ENCODE data around the gene MTX1. TPM values are rescaled to one million over a fixed set of nuclear protein-coding genes. Genes with fewer than 3 reads are reported as not detected.
A peak's percentile ranks its signal among the peaks of the same experiment; 100 is the strongest.

MTX1 gene
- polyA plus RNA-seq, 1 of the 3 experiments (the other 2 are of a cell fraction), result 79.1 TPM

DNA sequence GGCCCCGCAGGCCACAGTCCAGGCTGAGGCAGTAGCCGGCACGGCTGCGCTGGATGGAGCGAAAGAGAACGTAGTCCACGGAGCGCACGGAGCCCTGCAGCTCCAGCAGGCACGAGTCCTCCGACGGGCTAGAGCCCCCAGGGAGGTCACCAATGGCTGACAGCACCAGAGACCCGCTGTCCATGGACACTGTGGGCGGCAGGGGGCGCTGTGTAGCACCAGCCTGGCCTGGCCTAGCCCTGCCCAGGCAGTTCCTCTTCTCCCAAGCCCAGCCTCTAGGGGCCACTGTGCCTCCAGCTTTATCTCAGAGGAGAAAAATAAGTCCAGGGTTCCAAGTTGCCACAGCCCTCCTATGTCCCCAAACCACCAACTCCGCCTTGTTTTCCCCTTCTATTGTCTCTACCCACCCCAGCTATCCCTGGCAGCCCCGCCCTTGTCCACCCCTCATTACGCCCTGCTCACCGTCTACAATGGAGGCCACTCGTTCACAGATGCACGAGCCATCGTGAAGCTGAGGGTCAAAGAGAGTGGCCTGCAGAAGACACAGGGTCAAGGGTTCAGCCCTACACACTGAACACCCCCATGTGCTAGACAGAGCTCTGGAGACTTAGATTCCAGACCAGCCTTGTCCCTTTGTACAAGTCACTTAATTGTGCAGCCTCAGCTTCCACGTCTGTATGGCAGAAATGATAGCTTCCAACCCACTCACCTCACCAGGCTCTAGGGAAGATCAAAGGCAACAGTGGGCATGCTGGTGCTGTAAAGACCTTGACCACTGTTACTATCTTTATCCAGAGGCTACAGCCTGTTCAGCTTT is 42.3 kb downstream of the MTX1 start:
- peaks cover 18% of the 10 kb centered on the region for H3F3A ChIP-seq (replicated peaks; ENCODE audit: insufficient read depth)
- H3K27ac ChIP-seq (ENCODE audit: low read depth in 2 of 2, low read length in 1 of 2), result peak overlapping the region; percentile 7 to 41; a peak in 2 of 4 replicates
- ChIA-PET CTCF (interaction anchor here (0.6 to 13.3 kb wide), 63 partner anchors 10 to 869 kb away, joined by 3 to 184 read pairs (median 5); partner anchors contain the start of genes CLK2, FDPS, HCN3 and KRTCAP2), POLR2A (interaction anchor here (1.6 to 2.9 kb wide), 3 partner anchors 11 to 57 kb away, joined by 4 to 11 read pairs (median 5); partner anchors contain the start of genes FDPS and SCAMP3)
- no peak overlapping the region for H3K4me2 ChIP-seq
- peaks cover 9 to 26% of the 10 kb centered on the region in 2 experiments for H3K36me3 ChIP-seq (replicated peaks in 1 of 2; ENCODE audit: control insufficient read depth in 1 of 2, insufficient read depth in 2 of 2, low read length in 1 of 2)
- H3K4me3 ChIP-seq (ENCODE audit: low read depth in 2 of 2, low read length in 1 of 2), result peak overlapping the region in 1 of 2 experiments; percentile 52; a peak in 1 of 4 replicates
- 48% methylated on average over 12 of the region's 23 CpGs for WGBS (ENCODE audit: low lambda C conversion rate)
- DNase-seq, result peak; percentile 98
- H4K20me1 ChIP-seq (ENCODE audit: insufficient read depth), result no peaks in the 10 kb centered on the region
- H3K9ac ChIP-seq, result no peak overlapping the region
- H3K27me3 ChIP-seq (ENCODE audit: insufficient read depth), result no peaks in the 10 kb centered on the region
- H3K4me1 ChIP-seq (ENCODE audit: control insufficient read depth in 1 of 2, insufficient read depth in 2 of 2, low read depth in 1 of 2, low read length in 1 of 2), result peaks cover 0 to 17% of the 10 kb centered on the region in 2 experiments; a peak in 1 of 4 replicates
- H3K9me2 ChIP-seq, result no peaks in the 10 kb centered on the region
- no peak overlapping the region for H2AFZ ChIP-seq (ENCODE audit: low read depth)
- no peak for TF ChIP-seq RXRA (IDR thresholded peaks at IDR 0.05; ENCODE audit: borderline replicate concordance, low read depth)
- peak; percentile 72 for TF ChIP-seq MXI1 (IDR thresholded peaks at IDR 0.05; ENCODE audit: low read depth, low read length)
- peak; percentile 46 for TF ChIP-seq CHD2 (IDR thresholded peaks at IDR 0.05; ENCODE audit: low read length, partially characterized antibody)
- TF ChIP-seq USF1 (IDR thresholded peaks at IDR 0.05; ENCODE audit: borderline replicate concordance, low read depth), result no peak
- TF ChIP-seq YY1 (IDR thresholded peaks at IDR 0.05; ENCODE audit: low read depth), result peak; percentile 64; the same call in 1 of the 2 replicates
- peak; percentile 21; the same call in 1 of the 2 replicates for TF ChIP-seq TAF1 (IDR thresholded peaks at IDR 0.05; ENCODE audit: borderline replicate concordance, low read depth, low read length)
- no peak for TF ChIP-seq ELF1 (IDR thresholded peaks at IDR 0.05)
- TF ChIP-seq USF2 (IDR thresholded peaks at IDR 0.05; ENCODE audit: borderline replicate concordance, low read depth, low read length), result no peak
- peak; percentile 85 for TF ChIP-seq SMC3 (IDR thresholded peaks at IDR 0.05; ENCODE audit: low read depth, low read length)
- TF ChIP-seq ZBTB33 (IDR thresholded peaks at IDR 0.05; ENCODE audit: borderline replicate concordance, low read depth), result no peak
- 0 out of 2 replicates have a peak, but pooled peaks have one; percentile 45 for TF ChIP-seq SIN3A (IDR thresholded peaks at IDR 0.05; ENCODE audit: borderline replicate concordance, low read depth, low read length)
- TF ChIP-seq RCOR1 (IDR thresholded peaks at IDR 0.05; ENCODE audit: low read length), result peak; percentile 66
- no peak for TF ChIP-seq FOXM1 (IDR thresholded peaks at IDR 0.05; ENCODE audit: low read depth)
- no peak for TF ChIP-seq REST (IDR thresholded peaks at IDR 0.05; ENCODE audit: low read depth, low read length)
- no peak for TF ChIP-seq RFX5 (IDR thresholded peaks at IDR 0.05; ENCODE audit: low read length)
- no peak for TF ChIP-seq GABPA (IDR thresholded peaks at IDR 0.05; ENCODE audit: low read depth)
- TF ChIP-seq NRF1 (IDR thresholded peaks at IDR 0.05; ENCODE audit: low read depth, low read length), result no peak
- no peak for TF ChIP-seq FOXJ3 (CRISPR knock-in tag; IDR thresholded peaks at IDR 0.05)
- TF ChIP-seq RAD21 (IDR thresholded peaks at IDR 0.05; ENCODE audit: low read length), result peak; percentile 90
- peak; percentile 99 for TF ChIP-seq CTCF (IDR thresholded peaks at IDR 0.05)
- no peak for TF ChIP-seq FOSL2 (IDR thresholded peaks at IDR 0.05; ENCODE audit: borderline replicate concordance, low read depth)
- TF ChIP-seq EZH2phosphoT487 (IDR thresholded peaks at IDR 0.05; ENCODE audit: borderline replicate concordance, low read depth), result no peak
- H3K9me3 ChIP-seq, result no peaks in the 10 kb centered on the region
- peaks cover 23% of the 10 kb centered on the region for H3K79me2 ChIP-seq (ENCODE audit: insufficient read depth)

All from SK-N-SH (cell line).